RWPE2 (cell line): ENCODE data around the gene ARG1.

ENCODE experiments used
- ATAC-seq: fragments of 200-7000 bp; cut with Tn5 transposase; 3 replicates; pipeline ENCODE4 v1.9.1; 2021; ENCODE audit warnings: low read depth
- DNase-seq: peaks from one replicate; pipeline ENCODE4 v3.0.0-alpha.2; 2020; ENCODE audit warnings: low spot score
- H3K27ac ChIP-seq: fragments of 450-650 bp; 2 replicates; pipeline ENCODE4 v1.5.1; 2017; ENCODE audit warnings: mild to moderate bottlenecking; ENCODE audit not compliant: poor library complexity, severe bottlenecking
- H3K27me3 ChIP-seq: fragments of 250-450 bp; sonication (Bioruptor Pico); 2 replicates; pipeline ENCODE4 v1.5.1; 2021; ENCODE audit warnings: mild to moderate bottlenecking, moderate library complexity; ENCODE audit not compliant: insufficient read depth, poor library complexity, severe bottlenecking
- H3K36me3 ChIP-seq: fragments of 250-450 bp; sonication (Bioruptor Pico); 2 replicates; pipeline ENCODE4 v1.5.1; 2020; ENCODE audit warnings: low read depth, mild to moderate bottlenecking, moderate library complexity
- H3K4me1 ChIP-seq: fragments of 250-450 bp; sonication (Bioruptor Pico); 2 replicates; pipeline ENCODE4 v1.5.1; 2021; ENCODE audit warnings: mild to moderate bottlenecking, moderate library complexity; ENCODE audit not compliant: insufficient read depth, poor library complexity, severe bottlenecking
- H3K4me3 ChIP-seq: fragments of 250-450 bp; sonication (Bioruptor Pico); 2 replicates; pipeline ENCODE4 v1.5.1; 2021; ENCODE audit warnings: mild to moderate bottlenecking, moderate library complexity; ENCODE audit not compliant: severe bottlenecking
- H3K9me3 ChIP-seq: fragments of 250-450 bp; sonication (Bioruptor Pico); 2 replicates; pipeline ENCODE4 v1.5.1; 2021; ENCODE audit warnings: mild to moderate bottlenecking, moderate library complexity; ENCODE audit not compliant: severe bottlenecking
- TF ChIP-seq, protein P1 (sequence below): fragments of 450-650 bp; IDR thresholded peaks from one replicate; pipeline ENCODE4 v1.5.1; 2017; ENCODE audit warnings: mild to moderate bottlenecking, moderate library complexity; ENCODE audit not compliant: poor library complexity, severe bottlenecking

ARG1 gene

DNA sequence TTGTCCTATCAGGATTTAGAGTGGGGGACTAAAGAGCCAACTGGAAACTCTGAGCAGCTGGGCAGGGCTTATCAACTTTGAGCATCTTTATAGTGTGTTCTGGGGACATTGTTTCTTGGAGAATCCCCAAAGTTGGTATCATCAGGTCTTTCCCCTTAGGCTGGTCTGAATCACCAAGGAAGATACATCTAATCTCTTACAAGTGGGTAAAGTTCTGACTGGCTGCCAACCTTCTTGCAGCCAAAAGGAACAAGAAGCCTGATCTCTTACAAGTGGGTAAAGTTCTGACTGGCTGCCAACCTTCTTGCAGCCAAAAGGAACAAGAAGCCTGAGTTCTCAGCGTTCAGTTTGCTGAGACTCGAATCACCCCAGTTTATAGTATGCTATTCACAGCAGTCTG is 56.6 kb downstream of the ARG1 start:
- Histone ChIP-seq H3K27ac (no peak overlapping the region), H3K36me3 (peaks cover 14% of the 10 kb centered on the region)
- DNase-seq = no peak

DNA sequence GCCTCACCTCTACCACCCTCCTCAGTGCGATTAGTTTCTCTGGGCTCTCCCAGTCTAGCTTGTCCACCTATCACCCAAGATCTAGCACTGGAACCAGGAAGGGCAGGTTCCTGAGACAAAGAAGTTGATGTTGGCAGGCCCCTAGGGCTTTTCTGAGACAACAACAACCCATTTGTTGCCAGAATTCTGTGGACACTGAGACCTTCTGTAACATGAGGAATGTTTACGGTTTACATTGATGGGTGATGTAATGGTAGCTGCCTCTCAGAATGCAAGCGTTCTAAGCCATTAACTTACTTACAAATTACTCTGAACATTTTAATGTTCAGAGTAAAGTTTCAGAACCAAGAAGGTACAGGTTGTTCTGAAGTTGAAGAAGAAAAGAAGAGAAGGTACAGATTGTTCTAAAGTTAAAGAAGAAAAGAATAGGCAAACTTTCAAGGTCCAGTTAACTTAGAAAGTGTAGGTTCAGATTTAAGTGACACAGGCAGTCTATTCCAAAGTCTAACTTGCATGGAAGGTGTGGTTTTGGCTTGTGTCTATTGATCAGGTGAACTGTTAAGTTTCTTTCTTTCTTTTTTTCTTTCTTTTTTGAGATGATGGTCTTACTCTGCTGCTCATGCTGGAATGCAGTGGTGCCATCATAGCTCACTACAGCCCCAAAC is 58.7 kb downstream of the ARG1 start:
- DNase-seq = no peak
- Histone ChIP-seq H3K27me3 (no peaks in the 10 kb centered on the region), H3K36me3 (no peaks in the 10 kb centered on the region), H3K27ac (no peak overlapping the region), H3K4me1 (peaks cover 3% of the 10 kb centered on the region), H3K4me3 (no peak overlapping the region), H3K9me3 (no peaks in the 10 kb centered on the region)
- no peak for ATAC-seq
- TF ChIP-seq, protein P1, sequence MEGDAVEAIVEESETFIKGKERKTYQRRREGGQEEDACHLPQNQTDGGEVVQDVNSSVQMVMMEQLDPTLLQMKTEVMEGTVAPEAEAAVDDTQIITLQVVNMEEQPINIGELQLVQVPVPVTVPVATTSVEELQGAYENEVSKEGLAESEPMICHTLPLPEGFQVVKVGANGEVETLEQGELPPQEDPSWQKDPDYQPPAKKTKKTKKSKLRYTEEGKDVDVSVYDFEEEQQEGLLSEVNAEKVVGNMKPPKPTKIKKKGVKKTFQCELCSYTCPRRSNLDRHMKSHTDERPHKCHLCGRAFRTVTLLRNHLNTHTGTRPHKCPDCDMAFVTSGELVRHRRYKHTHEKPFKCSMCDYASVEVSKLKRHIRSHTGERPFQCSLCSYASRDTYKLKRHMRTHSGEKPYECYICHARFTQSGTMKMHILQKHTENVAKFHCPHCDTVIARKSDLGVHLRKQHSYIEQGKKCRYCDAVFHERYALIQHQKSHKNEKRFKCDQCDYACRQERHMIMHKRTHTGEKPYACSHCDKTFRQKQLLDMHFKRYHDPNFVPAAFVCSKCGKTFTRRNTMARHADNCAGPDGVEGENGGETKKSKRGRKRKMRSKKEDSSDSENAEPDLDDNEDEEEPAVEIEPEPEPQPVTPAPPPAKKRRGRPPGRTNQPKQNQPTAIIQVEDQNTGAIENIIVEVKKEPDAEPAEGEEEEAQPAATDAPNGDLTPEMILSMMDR = no peak

More for the DNA sequence above, 56.6 kb downstream of the ARG1 start:
- ATAC-seq = no peak
- peaks cover 3% of the 10 kb centered on the region for H3K4me1 ChIP-seq
- TF ChIP-seq, protein P1 = no peak
- no peaks in the 10 kb centered on the region for H3K27me3 ChIP-seq
- H3K9me3 ChIP-seq = no peaks in the 10 kb centered on the region
- no peak overlapping the region for H3K4me3 ChIP-seq
